Brain microvascular endothelial cell (primary cell): ENCODE data around the gene ZSCAN12.
"Not testable (repeated sequence)": the region's sequence is repeated elsewhere in the genome, so short reads cannot be mapped to it uniquely, and the experiment has no call there.

Experiments used
- DNase-seq: peaks from one replicate; pipeline ENCODE4 v3.0.0-alpha.2; 2020
- H3K27ac ChIP-seq: fragments of 250-450 bp; sonication (Bioruptor Pico); 2 replicates; pipeline ENCODE4 v1.5.1; 2020; ENCODE audit warnings: mild to moderate bottlenecking, moderate library complexity
- H3K27me3 ChIP-seq: fragments of 250-450 bp; sonication (Bioruptor Pico); replicated peaks from 2 replicates; pipeline ENCODE4 v1.5.1; 2020; ENCODE audit warnings: mild to moderate bottlenecking
- H3K36me3 ChIP-seq: fragments of 250-450 bp; sonication (Bioruptor Pico); replicated peaks from 2 replicates; pipeline ENCODE4 v1.5.1; 2020; ENCODE audit warnings: mild to moderate bottlenecking
- H3K4me3 ChIP-seq: 2 replicates; pipeline ENCODE4 v1.5.1; 2011; ENCODE audit warnings: low read depth, mild to moderate bottlenecking, control low read depth, low read length, moderate library complexity
- in situ Hi-C: cut with HindIII; loops from 2 replicates; pipeline ENCODE4 v1.10.0; 2017; ENCODE audit warnings: low sequenced_read_pairs, low pct_ligation_motif_present
- TF ChIP-seq, protein P1 (sequence below): IDR thresholded peaks from 2 replicates; pipeline ENCODE4 v1.5.1; 2011; ENCODE audit warnings: low read depth, mild to moderate bottlenecking, moderate library complexity, low read length, control low read depth, inconsistent platforms; ENCODE audit errors: missing control alignments

ZSCAN12 gene

DNA sequence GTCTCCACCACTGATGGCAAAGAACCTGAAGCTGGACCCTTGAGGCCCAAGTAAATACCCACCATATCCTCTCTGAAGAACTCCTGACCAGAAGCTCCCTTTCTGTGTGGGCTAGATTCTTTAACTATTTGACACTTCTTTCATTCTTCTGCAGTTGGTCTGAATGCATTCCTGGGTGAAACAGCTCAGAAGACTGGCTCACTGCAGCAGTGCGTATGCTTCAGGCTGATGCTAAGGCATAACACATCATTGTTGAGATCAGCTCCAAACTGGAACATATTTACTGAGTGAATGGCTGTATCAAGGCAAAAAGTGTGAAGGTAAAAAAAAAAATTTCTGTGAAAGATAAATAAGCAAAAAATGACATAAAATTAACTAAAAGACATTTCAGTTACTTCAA is 24.0 kb upstream of the ZSCAN12 start:
- Histone ChIP-seq H3K4me3 (no peak overlapping the region), H3K27ac (no peak overlapping the region), H3K27me3 (no peaks in the 10 kb centered on the region), H3K36me3 (no peaks in the 10 kb centered on the region)
- TF ChIP-seq, protein P1, sequence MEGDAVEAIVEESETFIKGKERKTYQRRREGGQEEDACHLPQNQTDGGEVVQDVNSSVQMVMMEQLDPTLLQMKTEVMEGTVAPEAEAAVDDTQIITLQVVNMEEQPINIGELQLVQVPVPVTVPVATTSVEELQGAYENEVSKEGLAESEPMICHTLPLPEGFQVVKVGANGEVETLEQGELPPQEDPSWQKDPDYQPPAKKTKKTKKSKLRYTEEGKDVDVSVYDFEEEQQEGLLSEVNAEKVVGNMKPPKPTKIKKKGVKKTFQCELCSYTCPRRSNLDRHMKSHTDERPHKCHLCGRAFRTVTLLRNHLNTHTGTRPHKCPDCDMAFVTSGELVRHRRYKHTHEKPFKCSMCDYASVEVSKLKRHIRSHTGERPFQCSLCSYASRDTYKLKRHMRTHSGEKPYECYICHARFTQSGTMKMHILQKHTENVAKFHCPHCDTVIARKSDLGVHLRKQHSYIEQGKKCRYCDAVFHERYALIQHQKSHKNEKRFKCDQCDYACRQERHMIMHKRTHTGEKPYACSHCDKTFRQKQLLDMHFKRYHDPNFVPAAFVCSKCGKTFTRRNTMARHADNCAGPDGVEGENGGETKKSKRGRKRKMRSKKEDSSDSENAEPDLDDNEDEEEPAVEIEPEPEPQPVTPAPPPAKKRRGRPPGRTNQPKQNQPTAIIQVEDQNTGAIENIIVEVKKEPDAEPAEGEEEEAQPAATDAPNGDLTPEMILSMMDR = no peak
- no peak for DNase-seq
- in situ Hi-C loops = no loop called here

DNA sequence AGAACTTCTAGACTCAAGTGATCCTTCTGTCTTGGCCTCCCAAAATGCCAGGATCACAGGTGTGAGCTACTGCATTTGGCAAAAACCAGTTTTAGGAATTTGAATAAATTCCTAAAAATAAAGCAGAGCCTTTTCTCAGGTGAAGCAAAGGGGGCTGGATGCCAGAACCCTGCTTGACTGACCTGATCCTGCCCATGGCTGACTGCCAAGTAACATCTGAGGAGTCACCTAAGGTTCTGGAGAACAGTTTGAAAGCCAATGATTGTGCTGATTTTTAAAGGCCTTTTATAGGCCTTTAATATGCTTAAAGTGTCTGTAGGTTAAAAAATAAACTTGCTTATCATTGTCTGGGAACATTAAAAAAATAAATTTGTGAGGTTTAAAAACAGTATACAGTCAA is 14.1 kb upstream of the ZSCAN12 start:
- in situ Hi-C loops = no loop called here
- Histone ChIP-seq H3K27me3 (no peaks in the 10 kb centered on the region), H3K27ac (no peak overlapping the region), H3K4me3 (no peak overlapping the region), H3K36me3 (no peaks in the 10 kb centered on the region)
- no peak for DNase-seq
- TF ChIP-seq, protein P1 = no peak

DNA sequence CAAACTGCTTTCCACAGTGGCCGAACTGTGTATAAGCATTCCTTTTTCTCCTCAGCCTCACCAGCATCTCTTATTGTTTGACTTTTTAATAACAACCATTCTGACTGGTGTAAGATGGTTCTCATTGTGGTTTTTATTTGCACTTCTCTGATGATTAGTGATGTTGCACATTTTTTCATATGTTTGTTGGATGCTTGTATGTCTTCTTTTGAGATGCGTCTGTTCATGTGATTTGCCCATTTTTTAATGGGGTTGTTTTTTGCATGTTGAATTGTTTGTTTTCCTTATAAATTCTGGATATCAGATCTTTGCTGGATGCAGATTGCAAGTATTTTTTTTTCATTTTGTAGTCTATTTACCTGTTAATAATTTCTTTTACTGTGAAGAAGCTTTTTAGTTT is 11.2 kb upstream of the ZSCAN12 start:
- no peak for DNase-seq
- in situ Hi-C loops = no loop called here
- Histone ChIP-seq H3K27me3 (no peaks in the 10 kb centered on the region), H3K27ac (no peak overlapping the region), H3K4me3 (no peak overlapping the region), H3K36me3 (no peaks in the 10 kb centered on the region)
- TF ChIP-seq, protein P1 = no peak

DNA sequence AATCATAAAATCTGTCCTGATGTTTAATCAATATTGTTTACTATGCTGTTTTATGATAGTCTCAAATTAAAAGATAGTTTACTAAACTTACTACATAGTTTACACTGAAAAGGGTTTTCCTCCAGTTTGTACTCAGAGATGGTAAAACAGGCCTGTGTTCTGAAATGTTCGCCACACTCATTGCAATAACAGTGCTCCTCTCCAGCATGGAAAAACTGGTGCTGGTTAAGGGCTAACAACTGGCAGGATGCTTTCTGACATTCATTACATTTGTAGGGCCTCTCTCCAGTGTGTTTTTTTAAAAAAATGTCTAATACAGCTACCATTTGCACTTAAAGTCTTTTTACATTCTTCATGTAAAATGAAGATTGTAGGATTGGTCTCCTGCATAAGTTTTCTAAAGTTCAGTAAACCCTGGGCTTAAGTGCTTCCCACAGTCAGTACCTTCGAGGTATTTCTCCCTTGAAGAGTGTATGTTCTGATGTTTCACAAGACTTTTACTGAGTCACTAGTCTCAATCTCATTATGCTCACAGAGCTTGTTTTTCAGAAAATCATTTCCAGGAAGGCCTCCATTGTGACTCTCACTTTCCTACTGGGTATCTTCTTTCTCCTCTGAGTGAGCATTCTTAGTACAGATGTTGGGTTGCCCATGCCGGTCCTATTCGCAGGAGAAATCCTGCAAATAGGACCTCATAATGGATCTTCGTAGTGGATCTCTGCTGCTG is 8.7 kb upstream of the ZSCAN12 start:
- Histone ChIP-seq H3K27me3 (no peaks in the 10 kb centered on the region), H3K4me3 (no peak overlapping the region), H3K27ac (no peak overlapping the region), H3K36me3 (no peaks in the 10 kb centered on the region)
- TF ChIP-seq, protein P1 = no peak
- no peak for DNase-seq
- in situ Hi-C loops = no loop called here

DNA sequence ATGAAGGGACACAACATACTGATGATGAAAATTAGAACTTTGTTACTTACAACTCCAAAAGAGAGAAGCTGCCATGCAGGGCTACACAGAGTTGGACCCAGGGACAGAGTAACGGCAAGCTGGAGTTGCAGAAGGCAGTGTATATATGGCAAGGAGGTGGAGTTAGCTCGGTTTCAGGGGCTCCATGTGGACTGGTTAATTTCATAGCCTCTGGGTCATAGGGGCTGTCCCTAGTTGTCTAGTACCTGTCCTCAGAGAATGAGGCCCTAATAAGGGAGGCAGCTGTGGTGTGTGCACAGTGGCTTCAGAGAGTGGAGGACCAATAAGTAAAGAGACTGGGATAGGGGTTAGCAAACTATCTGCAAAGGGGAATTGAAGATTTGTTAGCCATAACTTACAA is 7.9 kb upstream of the ZSCAN12 start:
- Histone ChIP-seq H3K4me3 (no peak overlapping the region), H3K27me3 (no peaks in the 10 kb centered on the region), H3K27ac (no peak overlapping the region), H3K36me3 (no peaks in the 10 kb centered on the region)
- in situ Hi-C loops = no loop called here
- TF ChIP-seq, protein P1 = no peak
- no peak for DNase-seq

DNA sequence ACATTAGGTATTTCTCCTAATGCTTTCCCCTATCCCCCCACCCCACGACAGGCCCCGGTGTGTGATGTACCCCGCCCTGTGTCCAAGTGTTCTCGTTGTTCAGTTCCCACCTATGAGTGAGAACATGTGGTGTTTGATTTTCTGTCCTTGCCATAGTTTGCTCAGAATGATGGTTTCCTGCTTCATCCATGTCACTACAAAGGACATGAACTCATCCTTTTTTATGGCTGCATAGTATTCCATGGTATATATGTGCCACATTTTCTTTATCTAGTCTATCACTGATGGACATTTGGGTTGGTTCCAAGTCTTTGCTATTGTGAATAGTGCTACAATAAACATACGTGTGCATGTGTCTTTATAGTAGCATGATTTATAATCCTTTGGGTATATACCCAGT is 4.4 kb upstream of the ZSCAN12 start:
- H3K4me3 ChIP-seq, H3K27ac ChIP-seq, DNase-seq, H3K27me3 ChIP-seq, in situ Hi-C loops, H3K36me3 ChIP-seq: not testable (repeated sequence)
